GM12878 (cell line): ENCODE results near the gene LRRC73. TPM values are rescaled to one million over a fixed set of nuclear protein-coding genes. Genes with fewer than 3 reads are reported as not detected.

Experiments used
- EZH2 ChIP-seq: IDR thresholded peaks from 2 replicates; pipeline ENCODE4 v1.6.1; 2012; ENCODE audit warnings: low read depth, mild to moderate bottlenecking, control low read depth, inconsistent platforms, low read length, borderline replicate concordance; ENCODE audit not compliant: control insufficient read depth
- HCFC1 ChIP-seq: fragments of 150-350 bp; IDR thresholded peaks from 2 replicates; pipeline ENCODE4 v1.6.1; 2014; ENCODE audit warnings: low read length
- HSF1 ChIP-seq: fragments of 150-350 bp; IDR thresholded peaks from 2 replicates; pipeline ENCODE4 v1.6.1; 2014; ENCODE audit warnings: mild to moderate bottlenecking, low read depth, low read length
- KAT2A ChIP-seq: conservative IDR thresholded peaks from 2 replicates; pipeline ENCODE4 v1.6.1; 2011; ENCODE audit warnings: low read depth, low read length; ENCODE audit not compliant: control insufficient read depth
- MYC ChIP-seq: IDR thresholded peaks from 2 replicates; pipeline ENCODE4 v1.6.1; 2011; ENCODE audit warnings: mild to moderate bottlenecking, low read length, moderate library complexity, inconsistent platforms; ENCODE audit not compliant: insufficient read depth, insufficient replicate concordance, insufficient read length, severe bottlenecking
- PRDM15 ChIP-seq: fragments of 450-650 bp; formaldehyde crosslinking; IDR thresholded peaks from 2 replicates; pipeline ENCODE4 v1.4.0; 2020; ENCODE audit warnings: mild to moderate bottlenecking, moderate library complexity
- SMARCA5 ChIP-seq: fragments of 450-650 bp; IDR thresholded peaks from 2 replicates; pipeline ENCODE4 v1.6.1; 2017; ENCODE audit warnings: mild to moderate bottlenecking
- SMC3 ChIP-seq: IDR thresholded peaks from 2 replicates; pipeline ENCODE4 v1.6.1; 2011; ENCODE audit warnings: low read length, improper control_type of control experiment, borderline replicate concordance
- TBL1XR1 ChIP-seq: IDR thresholded peaks from 2 replicates; pipeline ENCODE4 v1.6.1; 2012; ENCODE audit warnings: low read depth, low read length, improper control_type of control experiment
- ZNF592 ChIP-seq: fragments of 450-650 bp; IDR thresholded peaks from 2 replicates; pipeline ENCODE4 v1.6.1; 2017; ENCODE audit warnings: mild to moderate bottlenecking, moderate library complexity
- polyA plus RNA-seq, 11 experiments: library from polyadenylated mRNA; depleted of rRNA in 4 of 11; unstranded in 6 of 11; stranded (reverse) in 5 of 11; fragments of >200 nt; fragmentation: Nextera tagmentation in 4 of 11; fragmentation: Illumina TruSeq in 1 of 11; extraction: Ambion mirVana in 4 of 11; extraction: Trizol in 1 of 11; gene quantifications; 1 replicate in 1 of 11; 2 replicates in 10 of 11; pipeline versions ENCODE4 v1.2.1 to v1.2.3, GENCODE V29; 2011 to 2016; ENCODE audit warnings: inconsistent platforms in 2 of 11, missing spikeins in 2 of 11, low read depth in 1 of 11
- total RNA-seq, 4 experiments: library from RNA; depleted of rRNA in 3 of 4; stranded (reverse); fragments of >200 nt in 3 of 4; fragmentation: Illumina TruSeq in 1 of 4; extraction: Trizol in 1 of 4; gene quantifications; 2 replicates each; pipeline versions ENCODE4 v1.2.1 to v1.2.3, GENCODE V29; 2013 to 2021
- TF ChIP-seq, protein P1 (sequence below): fragments of 450-650 bp; IDR thresholded peaks from 2 replicates; pipeline ENCODE4 v1.6.1; 2017; ENCODE audit warnings: borderline replicate concordance
- TF ChIP-seq, protein P2 (sequence below): fragments of 450-650 bp; IDR thresholded peaks from 2 replicates; pipeline ENCODE4 v1.6.1; 2016; ENCODE audit warnings: mild to moderate bottlenecking, moderate library complexity, borderline replicate concordance

Gene LRRC73
- total and polyA plus RNA-seq, 10 of the 15 experiments (the other 5 are each of a cell fraction or from before 2014, with no cell fraction given) = 0.13 TPM; not detected in 9

DNA sequence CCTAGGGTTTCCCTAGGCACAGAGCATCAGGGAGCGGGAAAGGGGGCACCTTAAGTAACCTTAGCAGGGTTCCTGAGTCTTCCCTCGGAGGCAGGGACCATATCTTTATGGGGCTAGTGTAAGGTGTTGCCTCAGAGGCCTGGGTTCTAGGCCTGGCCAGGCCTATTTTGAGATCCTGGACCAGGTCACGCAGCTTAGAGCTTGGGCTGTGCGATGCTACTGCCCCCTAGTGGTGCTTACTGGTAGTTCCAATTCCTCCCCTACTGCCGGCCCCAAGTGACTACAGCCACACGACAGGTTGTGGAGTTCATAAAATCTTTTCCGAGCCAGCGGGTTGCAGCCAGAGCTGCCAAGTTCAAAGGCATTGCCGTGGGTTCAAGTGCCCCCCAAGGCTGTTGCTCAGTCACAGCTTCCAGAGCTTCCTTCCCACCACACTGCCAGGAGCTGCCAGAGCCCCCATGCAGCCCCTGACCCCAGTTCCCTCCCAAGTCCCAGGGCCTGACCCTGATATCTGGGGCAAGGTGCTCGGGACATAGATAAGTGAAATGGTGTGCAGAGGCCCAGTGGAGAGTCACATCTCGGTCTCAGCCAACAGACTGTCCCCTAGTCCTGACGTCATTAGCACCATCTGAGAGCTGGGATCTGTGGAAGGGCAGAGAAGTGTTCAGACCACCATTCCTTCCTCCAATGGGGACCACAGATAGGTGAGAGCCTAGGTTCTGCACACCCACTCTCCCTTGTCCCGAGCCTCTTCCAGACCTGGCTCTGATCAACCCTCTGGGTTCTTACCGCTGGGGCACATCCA, 3.3 kb downstream of the LRRC73 start (continued):
- TF ChIP-seq PRDM15 = no peak
- no peak for TF ChIP-seq EZH2
- no peak for TF ChIP-seq KAT2A
- no peak for TF ChIP-seq MYC
- no peak for TF ChIP-seq HCFC1
- peak; percentile 62; the same call in 1 of the 2 replicates for TF ChIP-seq SMARCA5
- no peak for TF ChIP-seq TBL1XR1
- peak; percentile 78 for TF ChIP-seq SMC3
- TF ChIP-seq, protein P1, sequence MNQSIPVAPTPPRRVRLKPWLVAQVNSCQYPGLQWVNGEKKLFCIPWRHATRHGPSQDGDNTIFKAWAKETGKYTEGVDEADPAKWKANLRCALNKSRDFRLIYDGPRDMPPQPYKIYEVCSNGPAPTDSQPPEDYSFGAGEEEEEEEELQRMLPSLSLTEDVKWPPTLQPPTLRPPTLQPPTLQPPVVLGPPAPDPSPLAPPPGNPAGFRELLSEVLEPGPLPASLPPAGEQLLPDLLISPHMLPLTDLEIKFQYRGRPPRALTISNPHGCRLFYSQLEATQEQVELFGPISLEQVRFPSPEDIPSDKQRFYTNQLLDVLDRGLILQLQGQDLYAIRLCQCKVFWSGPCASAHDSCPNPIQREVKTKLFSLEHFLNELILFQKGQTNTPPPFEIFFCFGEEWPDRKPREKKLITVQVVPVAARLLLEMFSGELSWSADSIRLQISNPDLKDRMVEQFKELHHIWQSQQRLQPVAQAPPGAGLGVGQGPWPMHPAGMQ = no peak
- TF ChIP-seq, protein P2, sequence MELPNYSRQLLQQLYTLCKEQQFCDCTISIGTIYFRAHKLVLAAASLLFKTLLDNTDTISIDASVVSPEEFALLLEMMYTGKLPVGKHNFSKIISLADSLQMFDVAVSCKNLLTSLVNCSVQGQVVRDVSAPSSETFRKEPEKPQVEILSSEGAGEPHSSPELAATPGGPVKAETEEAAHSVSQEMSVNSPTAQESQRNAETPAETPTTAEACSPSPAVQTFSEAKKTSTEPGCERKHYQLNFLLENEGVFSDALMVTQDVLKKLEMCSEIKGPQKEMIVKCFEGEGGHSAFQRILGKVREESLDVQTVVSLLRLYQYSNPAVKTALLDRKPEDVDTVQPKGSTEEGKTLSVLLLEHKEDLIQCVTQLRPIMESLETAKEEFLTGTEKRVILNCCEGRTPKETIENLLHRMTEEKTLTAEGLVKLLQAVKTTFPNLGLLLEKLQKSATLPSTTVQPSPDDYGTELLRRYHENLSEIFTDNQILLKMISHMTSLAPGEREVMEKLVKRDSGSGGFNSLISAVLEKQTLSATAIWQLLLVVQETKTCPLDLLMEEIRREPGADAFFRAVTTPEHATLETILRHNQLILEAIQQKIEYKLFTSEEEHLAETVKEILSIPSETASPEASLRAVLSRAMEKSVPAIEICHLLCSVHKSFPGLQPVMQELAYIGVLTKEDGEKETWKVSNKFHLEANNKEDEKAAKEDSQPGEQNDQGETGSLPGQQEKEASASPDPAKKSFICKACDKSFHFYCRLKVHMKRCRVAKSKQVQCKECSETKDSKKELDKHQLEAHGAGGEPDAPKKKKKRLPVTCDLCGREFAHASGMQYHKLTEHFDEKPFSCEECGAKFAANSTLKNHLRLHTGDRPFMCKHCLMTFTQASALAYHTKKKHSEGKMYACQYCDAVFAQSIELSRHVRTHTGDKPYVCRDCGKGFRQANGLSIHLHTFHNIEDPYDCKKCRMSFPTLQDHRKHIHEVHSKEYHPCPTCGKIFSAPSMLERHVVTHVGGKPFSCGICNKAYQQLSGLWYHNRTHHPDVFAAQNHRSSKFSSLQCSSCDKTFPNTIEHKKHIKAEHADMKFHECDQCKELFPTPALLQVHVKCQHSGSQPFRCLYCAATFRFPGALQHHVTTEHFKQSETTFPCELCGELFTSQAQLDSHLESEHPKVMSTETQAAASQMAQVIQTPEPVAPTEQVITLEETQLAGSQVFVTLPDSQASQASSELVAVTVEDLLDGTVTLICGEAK = no peak
- TF ChIP-seq ZNF592 = 0 out of 2 replicates have a peak, but pooled peaks have one; percentile 20
- TF ChIP-seq HSF1 = no peak
